ENCODE measurements around the gene SPATA31D3. TPM values are rescaled to one million over a fixed set of nuclear protein-coding genes. Genes with fewer than 3 reads are reported as not detected.
"Not testable (repeated sequence)": the region's sequence is repeated elsewhere in the genome, so short reads cannot be mapped to it uniquely, and the experiment has no call there.

SPATA31D3 gene
- total RNA-seq (2014; rRNA removed; shearing (Covaris generic)) = not detected in 2 replicates
- not detected in 2 replicates for polyA plus RNA-seq (2015; cell fraction: cytosol; rRNA removed)
- not detected in 2 replicates for polyA plus RNA-seq (2015; cell fraction: nucleus; rRNA removed)

DNA sequence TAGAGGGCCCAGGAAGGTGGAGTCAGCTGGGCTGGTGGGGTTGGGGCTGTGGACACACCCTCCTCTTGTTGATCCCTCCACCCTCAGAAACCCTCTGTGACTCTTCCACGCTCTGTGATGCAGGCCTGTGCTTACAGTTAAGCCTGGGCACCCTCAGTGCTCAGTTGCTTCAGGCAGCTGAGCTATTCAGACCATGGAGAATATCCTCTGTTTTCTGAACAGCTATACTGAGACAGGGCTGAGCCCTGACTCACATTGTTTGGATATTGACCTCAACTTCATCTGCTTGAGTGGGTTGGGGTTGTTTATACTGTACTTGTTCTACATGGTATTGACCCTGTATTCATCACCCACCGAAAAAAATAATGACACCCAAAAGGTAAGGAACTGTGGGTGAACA lies at the start of gene SPATA31D3:
SPATA31D3 (plus strand) TSS at position 108 of the 400 bp plus-strand sequence; CDS start at position 194, 86 bp downstream.
- DNase-seq (ENCODE audit: low read depth, low spot score); in situ Hi-C loops (cut with HindIII; ENCODE audit: low pct_unique_long_range_greater_than_20kb, low sequenced_read_pairs): not testable (repeated sequence)

- no peak for DNase-seq (ENCODE audit: low read depth, low spot score)
- in situ Hi-C loops (cut with HindIII; ENCODE audit: low pct_unique_long_range_greater_than_20kb, low sequenced_read_pairs) = no loop called here
Observed at GRCh38 chr9:81893929-81894328, 49.4 kb upstream of the SPATA31D3 start.

DNA sequence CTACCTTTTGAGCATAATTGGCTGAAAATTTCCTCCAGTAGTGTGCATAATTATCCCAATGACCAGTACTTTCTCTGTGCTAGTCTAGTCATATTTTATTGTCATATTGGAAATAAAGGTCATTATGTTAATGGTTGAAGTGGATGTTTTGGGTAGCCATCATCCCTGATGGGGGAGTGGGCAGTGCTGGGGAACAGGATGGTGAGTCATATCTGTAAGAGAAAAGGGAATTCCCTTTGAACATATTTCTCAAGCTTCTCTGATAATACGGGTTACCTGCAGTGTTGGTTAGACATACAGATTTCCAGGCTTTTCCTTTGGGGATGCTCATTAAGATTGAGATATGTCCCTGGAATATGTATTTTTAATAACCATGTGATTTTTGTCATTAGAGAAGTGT lies 48.4 kb upstream of the SPATA31D3 start:
- DNase-seq (ENCODE audit: low read depth, low spot score) = no peak
- in situ Hi-C loops (cut with HindIII; ENCODE audit: low pct_unique_long_range_greater_than_20kb, low sequenced_read_pairs) = no loop called here

- in situ Hi-C loops (cut with HindIII; ENCODE audit: low pct_unique_long_range_greater_than_20kb, low sequenced_read_pairs) = no loop called here
- no peak for DNase-seq (ENCODE audit: low read depth, low spot score)
Observed at GRCh38 chr9:81896070-81896469, 47.2 kb upstream of the SPATA31D3 start.

- DNase-seq (ENCODE audit: low read depth, low spot score) = no peak
- in situ Hi-C loops (cut with HindIII; ENCODE audit: low pct_unique_long_range_greater_than_20kb, low sequenced_read_pairs) = no loop called here
Observed at GRCh38 chr9:81898851-81899250, 44.4 kb upstream of the SPATA31D3 start.

DNA sequence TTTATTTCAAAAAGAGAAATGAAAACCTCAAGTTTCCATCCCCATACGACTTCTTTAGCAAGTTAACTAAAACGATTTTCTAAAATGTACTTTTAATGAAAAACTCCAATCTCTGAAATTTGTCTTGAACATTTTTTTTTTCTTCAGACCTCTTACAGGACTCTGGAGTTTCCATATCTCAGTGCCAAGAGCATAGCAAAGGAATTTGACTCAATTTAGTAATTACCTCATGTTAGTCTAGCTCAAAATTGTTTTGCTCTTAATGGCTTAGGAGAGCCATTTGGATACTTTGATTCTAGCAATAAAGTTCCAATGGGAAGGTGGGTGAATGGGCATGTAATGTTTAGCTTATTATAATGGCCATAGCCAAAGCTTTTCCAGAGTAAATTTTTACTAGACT lies 41.1 kb upstream of the SPATA31D3 start:
- no peak for DNase-seq (ENCODE audit: low read depth, low spot score)
- in situ Hi-C loops (cut with HindIII; ENCODE audit: low pct_unique_long_range_greater_than_20kb, low sequenced_read_pairs) = no loop called here

GRCh38 chr9:81902626-81903025 lies 40.7 kb upstream of the SPATA31D3 start:
- DNase-seq (ENCODE audit: low read depth, low spot score) = peak; percentile 36
- in situ Hi-C loops (cut with HindIII; ENCODE audit: low pct_unique_long_range_greater_than_20kb, low sequenced_read_pairs) = no loop called here

DNA sequence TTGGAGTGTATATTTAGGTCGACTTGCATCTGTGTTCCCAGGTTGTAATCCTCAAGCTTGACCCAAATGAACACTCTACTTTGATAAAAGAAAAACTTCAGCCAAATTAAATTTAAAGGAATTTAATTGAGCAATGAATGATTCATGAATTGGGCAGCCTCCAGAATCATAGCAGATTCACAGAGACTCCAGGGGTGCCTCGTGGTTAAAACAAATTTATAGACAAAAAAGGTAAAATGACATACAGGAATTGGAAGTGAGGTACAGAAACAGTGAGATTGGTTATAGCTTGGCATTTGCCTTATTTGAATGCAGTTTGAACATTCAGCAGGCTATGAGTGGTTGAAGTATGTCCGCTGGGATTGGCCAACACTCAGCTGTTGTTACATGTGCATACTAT lies 36.6 kb upstream of the SPATA31D3 start:
- DNase-seq (ENCODE audit: low read depth, low spot score) = no peak
- in situ Hi-C loops (cut with HindIII; ENCODE audit: low pct_unique_long_range_greater_than_20kb, low sequenced_read_pairs) = no loop called here

- no peak for DNase-seq (ENCODE audit: low read depth, low spot score)
- in situ Hi-C loops (cut with HindIII; ENCODE audit: low pct_unique_long_range_greater_than_20kb, low sequenced_read_pairs) = no loop called here
Observed at GRCh38 chr9:81912135-81912534, 31.2 kb upstream of the SPATA31D3 start.

GRCh38 chr9:81915801-81916505 lies 27.3 kb upstream of the SPATA31D3 start:
- DNase-seq (ENCODE audit: low read depth, low spot score) = no peak
- in situ Hi-C loops (cut with HindIII; ENCODE audit: low pct_unique_long_range_greater_than_20kb, low sequenced_read_pairs) = no loop called here

DNA sequence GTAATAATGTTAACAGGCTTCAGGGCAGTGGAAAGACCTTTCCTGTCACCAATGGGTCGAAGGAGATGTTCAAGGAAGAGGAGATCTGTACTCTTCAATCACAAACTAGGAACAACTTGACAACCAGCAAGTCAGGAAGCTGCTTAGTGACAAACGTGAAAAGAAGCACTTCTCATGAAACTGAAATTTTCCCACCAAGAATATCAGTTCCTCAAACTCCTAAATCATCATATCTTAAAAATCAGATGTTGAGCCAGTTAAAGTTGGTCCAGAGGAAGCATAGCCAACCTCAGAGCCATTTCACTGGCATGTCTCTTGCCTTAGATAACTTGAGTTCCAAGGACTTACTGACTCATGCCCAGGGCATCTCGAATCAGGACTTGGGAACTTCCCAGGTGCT lies 24.8 kb upstream of the SPATA31D3 start:
- in situ Hi-C loops (cut with HindIII; ENCODE audit: low pct_unique_long_range_greater_than_20kb, low sequenced_read_pairs); DNase-seq (ENCODE audit: low read depth, low spot score): not testable (repeated sequence)

DNA sequence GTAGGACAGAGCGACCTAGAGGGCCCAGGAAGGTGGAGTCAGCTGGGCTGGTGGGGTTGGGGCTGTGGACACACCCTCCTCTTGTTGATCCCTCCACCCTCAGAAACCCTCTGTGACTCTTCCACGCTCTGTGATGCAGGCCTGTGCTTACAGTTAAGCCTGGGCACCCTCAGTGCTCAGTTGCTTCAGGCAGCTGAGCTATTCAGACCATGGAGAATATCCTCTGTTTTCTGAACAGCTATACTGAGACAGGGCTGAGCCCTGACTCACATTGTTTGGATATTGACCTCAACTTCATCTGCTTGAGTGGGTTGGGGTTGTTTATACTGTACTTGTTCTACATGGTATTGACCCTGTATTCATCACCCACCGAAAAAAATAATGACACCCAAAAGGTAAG lies 15.0 kb upstream of the SPATA31D3 start, which contains the start of gene SPATA31D4:
SPATA31D4 (plus strand) TSS at position 124 of the 400 bp plus-strand sequence; CDS start at position 210, 86 bp downstream.
- DNase-seq (ENCODE audit: low read depth, low spot score); in situ Hi-C loops (cut with HindIII; ENCODE audit: low pct_unique_long_range_greater_than_20kb, low sequenced_read_pairs): not testable (repeated sequence)

- DNase-seq (ENCODE audit: low read depth, low spot score); in situ Hi-C loops (cut with HindIII; ENCODE audit: low pct_unique_long_range_greater_than_20kb, low sequenced_read_pairs): not testable (repeated sequence)
Observed at GRCh38 chr9:81930147-81930546, 13.2 kb upstream of the SPATA31D3 start.

DNA sequence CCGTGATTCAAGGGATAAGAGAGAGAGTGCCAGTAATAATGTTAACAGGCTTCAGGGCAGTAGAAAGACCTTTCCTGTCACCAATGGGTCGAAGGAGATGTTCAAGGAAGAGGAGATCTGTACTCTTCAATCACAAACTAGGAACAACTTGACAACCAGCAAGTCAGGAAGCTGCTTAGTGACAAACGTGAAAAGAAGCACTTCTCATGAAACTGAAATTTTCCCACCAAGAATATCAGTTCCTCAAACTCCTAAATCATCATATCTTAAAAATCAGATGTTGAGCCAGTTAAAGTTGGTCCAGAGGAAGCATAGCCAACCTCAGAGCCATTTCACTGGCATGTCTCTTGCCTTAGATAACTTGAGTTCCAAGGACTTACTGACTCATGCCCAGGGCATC lies 9.8 kb upstream of the SPATA31D3 start:
- in situ Hi-C loops (cut with HindIII; ENCODE audit: low pct_unique_long_range_greater_than_20kb, low sequenced_read_pairs); DNase-seq (ENCODE audit: low read depth, low spot score): not testable (repeated sequence)

DNA sequence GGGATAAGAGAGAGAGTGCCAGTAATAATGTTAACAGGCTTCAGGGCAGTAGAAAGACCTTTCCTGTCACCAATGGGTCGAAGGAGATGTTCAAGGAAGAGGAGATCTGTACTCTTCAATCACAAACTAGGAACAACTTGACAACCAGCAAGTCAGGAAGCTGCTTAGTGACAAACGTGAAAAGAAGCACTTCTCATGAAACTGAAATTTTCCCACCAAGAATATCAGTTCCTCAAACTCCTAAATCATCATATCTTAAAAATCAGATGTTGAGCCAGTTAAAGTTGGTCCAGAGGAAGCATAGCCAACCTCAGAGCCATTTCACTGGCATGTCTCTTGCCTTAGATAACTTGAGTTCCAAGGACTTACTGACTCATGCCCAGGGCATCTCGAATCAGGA lies 5.3 kb downstream of the SPATA31D3 start:
- DNase-seq (ENCODE audit: low read depth, low spot score); in situ Hi-C loops (cut with HindIII; ENCODE audit: low pct_unique_long_range_greater_than_20kb, low sequenced_read_pairs): not testable (repeated sequence)

- in situ Hi-C loops (cut with HindIII; ENCODE audit: low pct_unique_long_range_greater_than_20kb, low sequenced_read_pairs) = no loop called here
- no peak for DNase-seq (ENCODE audit: low read depth, low spot score)
Observed at GRCh38 chr9:81953096-81953495, 9.8 kb downstream of the SPATA31D3 start.

- in situ Hi-C loops (cut with HindIII; ENCODE audit: low pct_unique_long_range_greater_than_20kb, low sequenced_read_pairs) = no loop called here
- no peak for DNase-seq (ENCODE audit: low read depth, low spot score)
Observed at GRCh38 chr9:81955625-81956024, 12.3 kb downstream of the SPATA31D3 start.

DNA sequence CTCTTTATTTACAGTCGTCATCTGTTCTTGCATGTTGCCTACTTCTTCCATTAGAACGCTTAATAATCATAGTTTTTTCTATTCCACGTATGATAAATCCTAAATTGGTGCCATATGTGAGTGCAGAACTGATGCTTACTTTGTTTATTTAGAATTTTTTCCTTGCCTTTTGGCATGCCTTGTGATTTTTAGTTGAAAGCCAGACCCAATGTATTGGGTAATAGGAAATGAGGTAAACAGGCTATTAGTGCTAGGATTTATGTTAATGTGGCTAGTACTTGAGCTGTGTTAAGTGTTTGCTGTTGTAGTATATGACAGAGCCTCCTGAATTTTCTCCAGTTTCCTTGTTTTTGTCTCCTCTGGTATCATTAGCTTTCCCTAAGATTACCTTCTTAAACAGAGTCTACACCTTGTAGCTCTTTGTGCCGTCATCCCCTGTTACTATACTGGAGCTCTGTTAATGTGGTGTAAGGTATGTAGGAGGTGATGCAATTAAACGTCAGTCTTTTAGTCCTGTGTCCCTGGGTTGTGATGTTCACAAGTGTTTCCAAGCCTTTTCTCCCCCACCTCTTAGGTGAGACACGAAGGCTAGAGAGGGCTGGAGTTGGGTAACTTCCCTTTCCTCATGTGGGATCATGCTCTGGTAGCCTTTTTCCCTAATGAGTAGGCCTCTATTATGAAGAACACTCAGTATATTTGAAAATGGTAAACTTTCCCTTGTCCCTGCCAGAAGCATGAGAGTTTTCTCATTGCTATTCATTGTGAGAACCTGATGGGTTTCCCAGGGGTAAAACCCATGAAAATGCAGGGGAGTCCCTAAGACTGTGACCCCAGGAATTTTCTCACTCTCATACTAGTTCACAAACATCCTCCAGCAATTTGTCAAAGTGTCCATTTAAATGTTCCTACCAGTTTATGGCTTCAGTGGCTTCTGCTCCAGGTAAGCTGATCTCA lies 21.2 kb downstream of the SPATA31D3 start:
- in situ Hi-C loops (cut with HindIII; ENCODE audit: low pct_unique_long_range_greater_than_20kb, low sequenced_read_pairs) = no loop called here
- DNase-seq (ENCODE audit: low read depth, low spot score) = no peak
